Loucy (cell line): Measurements from ENCODE around the gene CAPZA2.

Experiments
- EZH2phosphoT487 ChIP-seq: fragments of 200-600 bp; IDR thresholded peaks from 2 replicates; pipeline ENCODE4 v1.6.1; 2018; ENCODE audit warnings: antibody characterized with exemption, mild to moderate bottlenecking, moderate library complexity, borderline replicate concordance
- TF ChIP-seq, protein P1 (sequence below): fragments of 200-600 bp; sonication (generic); conservative IDR thresholded peaks from 2 replicates; pipeline ENCODE4 v1.5.1; 2014; ENCODE audit warnings: mild to moderate bottlenecking, antibody characterized with exemption, low read length

- TF ChIP-seq, protein P1, sequence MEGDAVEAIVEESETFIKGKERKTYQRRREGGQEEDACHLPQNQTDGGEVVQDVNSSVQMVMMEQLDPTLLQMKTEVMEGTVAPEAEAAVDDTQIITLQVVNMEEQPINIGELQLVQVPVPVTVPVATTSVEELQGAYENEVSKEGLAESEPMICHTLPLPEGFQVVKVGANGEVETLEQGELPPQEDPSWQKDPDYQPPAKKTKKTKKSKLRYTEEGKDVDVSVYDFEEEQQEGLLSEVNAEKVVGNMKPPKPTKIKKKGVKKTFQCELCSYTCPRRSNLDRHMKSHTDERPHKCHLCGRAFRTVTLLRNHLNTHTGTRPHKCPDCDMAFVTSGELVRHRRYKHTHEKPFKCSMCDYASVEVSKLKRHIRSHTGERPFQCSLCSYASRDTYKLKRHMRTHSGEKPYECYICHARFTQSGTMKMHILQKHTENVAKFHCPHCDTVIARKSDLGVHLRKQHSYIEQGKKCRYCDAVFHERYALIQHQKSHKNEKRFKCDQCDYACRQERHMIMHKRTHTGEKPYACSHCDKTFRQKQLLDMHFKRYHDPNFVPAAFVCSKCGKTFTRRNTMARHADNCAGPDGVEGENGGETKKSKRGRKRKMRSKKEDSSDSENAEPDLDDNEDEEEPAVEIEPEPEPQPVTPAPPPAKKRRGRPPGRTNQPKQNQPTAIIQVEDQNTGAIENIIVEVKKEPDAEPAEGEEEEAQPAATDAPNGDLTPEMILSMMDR, result no peak
- no peak for TF ChIP-seq EZH2phosphoT487
These were observed 24.8 kb upstream of the CAPZA2 start for GRCh38 chr7:116837586-116837985.
